Adrenal gland (tissue), 5 donors: ENCODE results near the gene CEP250.

Source experiments
- CTCF ChIP-seq, 6 experiments: fragments of 450-650 bp in 4 of 6; fragments of 200-600 bp in 2 of 6; sonication (generic) in 1 of 6; IDR thresholded peaks; 1 replicate in 5 of 6; 2 replicates in 1 of 6; pipeline versions ENCODE4 v1.5.1 to v1.8.0; 2016 to 2021; ENCODE audit warnings: antibody characterized with exemption in 6 of 6, mild to moderate bottlenecking in 2 of 6, moderate library complexity in 1 of 6
- POLR2A ChIP-seq, 2 donors: fragments of 450-650 bp; IDR thresholded peaks; one replicate each; pipeline ENCODE4 v1.6.1; 2017; ENCODE audit warnings: antibody characterized with exemption in 2 of 2, mild to moderate bottlenecking in 2 of 2, moderate library complexity in 1 of 2
- donor health status: DM: no; HTN: no; CAD: no.

- TF ChIP-seq CTCF (IDR thresholded peaks at IDR 0.05), result no peak
- no peak for TF ChIP-seq POLR2A (IDR thresholded peaks at IDR 0.05)
These were observed 63.6 kb downstream of the CEP250 start for GRCh38 chr20:35518955-35519354.
